Stimulated activated naive CD8-positive, alpha-beta T cell treated with anti-CD3 and anti-CD28 coated beads, Interleukin-15, Interleukin-2, amounts not matched to agents 100 U/mL and 50 U/mL, for 24 hours (primary cell): ENCODE data around the gene ZNF101.

ENCODE experiments used
- ATAC-seq: fragments of 150-1000 bp; cut with Tn5 transposase; one replicate; pipeline ENCODE4 v1.10.0; 2021
- DNase-seq: peaks from one replicate; pipeline ENCODE4 v3.0.0; 2021

ZNF101 gene

DNA sequence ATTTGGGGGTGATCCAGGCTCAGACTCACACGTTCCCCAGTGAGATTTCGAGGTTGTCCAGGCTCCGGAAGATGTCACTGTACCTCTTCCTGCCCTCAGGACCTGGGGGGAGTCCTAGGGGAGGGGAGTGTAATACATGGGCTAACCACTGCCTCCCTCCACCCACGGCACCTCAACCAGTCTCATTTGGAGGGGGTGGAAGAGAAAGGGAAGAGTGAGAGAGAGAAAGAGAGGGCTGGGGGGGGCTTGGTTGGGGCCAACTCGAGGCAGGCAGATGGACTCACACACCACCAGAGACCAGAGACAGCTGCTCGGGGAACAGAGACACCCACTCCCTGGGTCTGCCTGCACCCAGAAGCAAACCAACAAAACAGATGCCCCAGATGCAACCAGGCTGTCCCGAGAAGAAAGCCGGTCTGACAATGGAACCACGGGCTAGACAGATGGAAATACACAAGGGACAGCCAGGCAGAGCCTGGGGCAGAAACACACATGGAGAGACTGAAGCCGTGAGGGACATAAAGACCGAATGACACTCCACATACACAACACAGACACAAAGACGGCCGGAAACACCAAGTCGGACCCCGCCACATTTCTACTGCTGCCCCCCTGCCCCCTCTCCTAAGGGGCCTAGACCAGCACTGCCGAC, 26.0 kb upstream of the ZNF101 start:
- peak; percentile 68 for ATAC-seq
- peak; percentile 67 for DNase-seq

DNA sequence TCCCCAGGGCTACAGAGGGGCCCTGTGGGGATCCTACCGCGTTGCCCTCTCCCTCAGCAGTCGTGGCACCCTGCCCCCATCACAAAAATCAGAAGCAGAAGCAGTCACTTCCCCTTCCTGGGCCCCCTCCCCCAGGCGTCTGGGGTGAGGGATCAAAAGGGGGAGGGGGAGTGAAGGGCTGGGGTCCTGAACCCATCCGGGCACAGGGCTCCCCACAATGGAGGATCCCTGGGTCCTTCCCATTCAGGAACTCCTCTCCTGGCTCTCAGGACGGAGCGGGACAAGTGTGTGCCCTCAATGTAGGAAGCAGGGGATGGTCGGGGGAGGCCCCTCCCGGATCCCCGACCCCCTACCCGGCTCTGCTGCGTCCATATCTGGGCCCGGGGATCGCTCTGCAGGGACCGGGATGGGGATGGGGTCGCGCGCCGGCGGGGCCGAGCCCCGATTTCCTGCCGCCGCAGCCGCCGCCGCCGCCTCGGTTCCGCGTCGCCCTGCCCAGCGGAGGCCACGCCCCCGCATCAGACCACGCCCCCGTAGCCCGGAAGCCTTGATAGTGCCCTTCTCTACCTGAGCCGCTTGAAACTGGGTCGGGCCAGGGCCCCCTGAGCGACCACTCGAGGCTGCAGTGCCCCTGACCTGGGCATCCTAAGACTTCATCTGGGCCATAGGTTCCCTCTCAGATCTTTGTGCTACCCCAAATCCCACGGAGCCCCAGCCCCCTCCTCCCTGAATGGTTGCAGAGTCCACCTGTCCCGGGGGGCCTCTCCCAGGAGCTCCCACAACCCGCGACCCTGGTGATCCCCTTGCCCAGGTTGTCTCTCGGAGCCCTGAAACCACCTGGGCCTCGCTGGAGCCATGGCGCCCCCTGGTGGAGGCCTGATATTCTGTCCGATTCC, 25.2 kb upstream of the ZNF101 start, which contains the start of gene GMIP:
Gene GMIP, minus strand, starts transcription at position 500 of the 896 bp plus-strand sequence. Its CDS starts 128 bp downstream, at position 372.
- peak; percentile 79 for ATAC-seq
- peak; percentile 90 for DNase-seq

DNA sequence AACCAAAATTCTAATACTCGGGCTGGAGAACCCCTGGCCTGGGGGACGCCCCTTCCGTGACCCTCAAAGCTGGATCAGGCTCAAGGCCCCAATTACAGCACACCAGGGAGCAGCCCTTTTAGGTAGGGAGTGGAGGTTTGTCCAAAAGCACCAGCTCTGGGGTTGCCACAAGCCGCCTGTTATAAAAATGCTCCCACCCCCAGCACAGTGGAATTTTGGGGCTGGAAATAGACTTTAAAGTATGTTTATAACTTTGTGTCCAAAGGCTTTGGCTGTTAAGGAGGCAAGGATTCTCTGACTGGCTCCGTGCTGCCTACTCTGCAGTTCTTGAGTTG, 24.6 kb upstream of the ZNF101 start:
- no peak for DNase-seq
- ATAC-seq = no peak

DNA sequence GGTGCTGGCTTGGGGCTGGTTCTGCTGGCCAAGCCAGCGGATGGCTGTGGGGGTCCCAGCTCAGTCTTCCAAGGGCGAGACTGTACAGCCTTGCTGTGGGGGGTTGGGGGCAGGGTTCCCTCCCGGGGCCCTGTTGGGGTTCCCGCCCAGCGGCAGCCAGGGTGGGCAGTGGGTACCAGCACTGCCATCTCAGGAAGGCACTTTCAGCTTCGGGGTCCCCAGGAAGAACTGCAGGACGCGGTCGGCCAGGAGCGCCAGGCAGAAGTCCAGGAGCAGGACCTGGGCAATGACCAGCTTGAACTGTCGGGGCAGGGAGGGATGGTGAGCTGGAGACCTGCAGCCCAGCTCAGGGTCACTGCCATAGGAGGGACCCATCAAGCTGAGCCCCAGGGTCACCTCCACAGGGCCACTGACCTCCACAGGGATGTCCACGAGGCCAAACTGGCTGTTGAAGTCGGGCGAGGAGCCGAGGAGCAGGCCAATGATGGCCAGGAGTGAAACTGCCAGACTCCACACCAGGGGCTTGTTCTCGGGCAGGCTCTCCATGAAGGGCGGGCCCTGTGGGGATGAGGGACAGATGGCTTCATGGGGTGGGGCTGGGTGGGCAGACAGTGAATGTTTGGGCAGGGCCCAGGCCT, 23.3 kb upstream of the ZNF101 start:
- no peak for ATAC-seq
- no peak for DNase-seq

DNA sequence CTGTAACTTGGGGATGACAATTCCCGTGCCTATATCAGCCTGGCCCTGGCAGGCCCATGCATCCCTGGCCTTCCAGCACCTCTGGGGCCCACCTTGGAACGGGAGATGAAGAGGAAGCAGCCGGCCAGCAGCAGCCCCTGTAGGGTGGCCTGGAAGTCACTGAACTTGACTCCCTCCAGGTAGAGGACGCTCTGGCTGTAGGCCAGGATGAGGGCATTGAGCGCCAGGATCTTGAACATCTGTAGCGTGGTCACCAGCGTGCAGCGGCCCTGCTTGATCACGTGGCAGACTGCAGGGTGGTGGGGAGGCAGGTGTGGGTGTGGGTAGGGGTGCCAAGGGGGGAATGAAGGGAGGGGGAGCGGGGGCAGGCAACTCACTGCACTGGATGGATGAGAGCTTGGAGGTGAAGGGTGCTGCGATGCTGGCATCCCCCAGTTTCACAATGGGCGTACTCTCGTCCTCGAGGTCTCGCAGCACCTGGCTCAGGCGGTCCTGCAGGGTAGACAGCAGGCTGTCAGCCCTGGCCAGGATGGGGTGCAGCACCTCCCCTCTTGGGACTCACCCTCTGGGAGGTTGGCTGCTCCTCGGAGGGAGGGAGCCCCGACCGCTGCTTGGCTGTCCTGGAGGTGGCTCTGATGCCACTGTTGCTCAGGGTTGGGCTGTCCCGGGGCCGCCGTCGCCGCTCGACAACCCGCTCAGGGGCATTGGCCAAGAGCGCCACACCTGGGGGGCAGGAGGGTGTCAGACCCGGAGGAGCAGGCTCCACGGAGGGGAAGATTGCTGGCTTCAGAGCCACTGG, 21.4 kb upstream of the ZNF101 start:
- no peak for DNase-seq
- no peak for ATAC-seq

DNA sequence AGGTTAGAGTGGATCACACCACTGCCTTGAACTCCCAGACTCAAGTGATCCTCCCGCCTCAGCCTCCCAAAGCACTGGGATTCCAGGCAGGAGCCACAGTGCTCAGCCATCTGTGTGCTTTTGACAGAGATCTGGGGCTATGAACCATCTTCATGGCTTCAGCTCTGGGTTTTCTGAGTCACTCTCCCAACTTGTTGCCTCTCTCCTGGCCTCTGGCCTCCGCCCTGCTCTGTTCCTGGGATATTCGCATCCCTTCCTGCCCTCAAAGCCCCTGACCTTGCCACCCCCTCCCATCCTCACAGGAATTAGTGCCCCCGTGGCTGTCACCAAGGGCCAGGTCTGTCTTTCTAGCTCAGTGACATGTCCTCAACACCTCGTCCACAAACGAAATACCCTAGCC, 19.5 kb upstream of the ZNF101 start:
- ATAC-seq (no peak), DNase-seq (no peak)

DNA sequence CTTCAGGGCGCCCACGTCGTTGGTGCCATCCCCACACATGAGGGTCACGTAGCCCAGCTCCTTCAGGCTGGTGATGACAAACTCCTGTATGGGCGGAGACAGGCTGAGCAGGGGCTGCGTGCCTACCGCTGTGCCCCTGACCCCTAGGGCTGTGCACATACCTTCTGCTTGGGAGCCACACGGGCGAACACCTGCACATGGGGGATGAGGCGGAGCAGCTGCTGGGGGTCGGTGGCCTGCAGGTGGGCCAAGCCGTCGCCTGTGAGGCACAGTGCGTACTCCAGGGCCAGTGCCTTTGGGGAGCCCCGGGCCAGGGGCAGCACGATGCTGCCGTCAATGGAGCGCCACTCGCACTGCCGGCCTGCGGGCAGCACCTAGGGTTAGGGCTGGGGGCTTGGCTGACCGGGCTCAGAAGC, 19.1 kb upstream of the ZNF101 start:
- DNase-seq (no peak), ATAC-seq (no peak)

DNA sequence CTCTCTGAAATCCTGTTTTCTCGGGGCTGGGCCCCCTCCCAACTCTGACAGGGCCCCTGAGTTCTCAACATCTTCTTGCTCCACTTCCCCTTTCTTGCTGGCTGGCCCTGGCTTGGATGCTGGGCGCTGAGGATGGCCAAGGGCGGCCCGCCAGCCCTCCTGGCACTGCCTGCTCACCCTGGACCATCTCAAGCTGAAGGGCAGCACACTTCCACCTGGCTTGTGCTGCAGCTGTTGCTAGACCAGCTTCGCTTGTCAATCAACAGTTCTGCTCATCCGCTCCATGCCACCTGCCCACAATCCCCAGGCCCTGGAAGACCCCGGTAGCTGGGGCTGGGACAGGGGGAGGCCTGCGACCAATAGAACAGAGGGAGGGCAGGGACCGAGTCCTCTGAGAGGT, 18.3 kb upstream of the ZNF101 start:
- DNase-seq (no peak), ATAC-seq (no peak)

DNA sequence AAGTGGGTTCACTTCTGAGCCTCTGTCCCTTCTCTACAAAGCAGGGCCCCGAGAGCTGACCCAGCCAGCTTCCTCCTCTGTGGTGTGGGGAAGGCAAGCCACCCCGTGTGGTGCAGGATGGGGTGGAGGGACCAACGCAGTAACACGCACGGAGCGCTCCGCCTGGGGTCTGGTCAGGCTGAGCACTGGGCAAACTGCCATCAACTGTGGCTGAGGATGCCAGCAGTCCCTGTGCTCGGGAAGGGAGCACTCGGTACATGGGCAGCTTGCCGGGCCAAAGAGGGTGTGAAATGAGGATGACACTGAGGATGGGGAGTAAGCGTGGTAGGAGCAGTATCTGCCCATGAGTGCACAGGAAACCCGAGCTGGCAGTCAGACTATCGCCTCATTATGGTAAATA, 17.6 kb upstream of the ZNF101 start:
- ATAC-seq = no peak
- DNase-seq = no peak

DNA sequence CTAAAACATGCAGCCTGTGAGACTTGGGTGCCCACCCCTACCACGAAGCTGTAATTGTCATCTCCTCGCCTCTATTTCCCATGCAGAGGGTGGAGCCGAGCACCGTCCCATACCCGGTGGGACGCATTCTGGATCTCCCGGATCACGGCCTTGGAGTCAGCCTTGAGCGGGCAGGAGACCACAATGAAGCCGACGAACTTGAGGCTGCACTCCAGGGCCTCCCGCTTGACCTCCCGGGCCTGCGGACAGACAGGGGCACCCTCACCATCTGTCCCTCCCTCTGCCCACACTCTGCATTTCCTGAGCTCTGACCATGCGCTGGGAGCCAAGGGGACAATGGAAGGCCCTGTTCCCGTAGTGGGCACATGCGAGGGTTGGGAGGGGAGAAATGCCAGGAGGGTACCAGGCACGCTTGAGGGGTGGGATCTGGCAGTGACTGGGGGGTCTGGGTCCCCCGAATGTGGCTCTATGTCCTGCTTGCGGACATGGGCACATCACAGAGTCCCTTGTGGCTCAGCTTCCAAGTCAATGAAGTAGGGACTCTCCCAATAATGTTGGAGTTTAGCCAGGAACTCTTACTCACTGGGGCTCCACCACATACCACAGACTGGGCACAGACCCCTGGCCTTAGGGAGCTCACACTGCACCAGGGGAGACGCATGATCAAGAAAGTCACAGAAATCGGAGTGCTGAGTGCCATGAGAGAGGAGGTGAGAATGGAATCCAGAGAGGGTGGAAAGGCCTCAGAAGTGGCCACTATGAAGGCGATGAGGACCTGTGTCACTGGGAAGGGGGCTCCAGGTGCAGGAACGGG, 15.9 kb upstream of the ZNF101 start:
- DNase-seq (no peak), ATAC-seq (no peak)

DNA sequence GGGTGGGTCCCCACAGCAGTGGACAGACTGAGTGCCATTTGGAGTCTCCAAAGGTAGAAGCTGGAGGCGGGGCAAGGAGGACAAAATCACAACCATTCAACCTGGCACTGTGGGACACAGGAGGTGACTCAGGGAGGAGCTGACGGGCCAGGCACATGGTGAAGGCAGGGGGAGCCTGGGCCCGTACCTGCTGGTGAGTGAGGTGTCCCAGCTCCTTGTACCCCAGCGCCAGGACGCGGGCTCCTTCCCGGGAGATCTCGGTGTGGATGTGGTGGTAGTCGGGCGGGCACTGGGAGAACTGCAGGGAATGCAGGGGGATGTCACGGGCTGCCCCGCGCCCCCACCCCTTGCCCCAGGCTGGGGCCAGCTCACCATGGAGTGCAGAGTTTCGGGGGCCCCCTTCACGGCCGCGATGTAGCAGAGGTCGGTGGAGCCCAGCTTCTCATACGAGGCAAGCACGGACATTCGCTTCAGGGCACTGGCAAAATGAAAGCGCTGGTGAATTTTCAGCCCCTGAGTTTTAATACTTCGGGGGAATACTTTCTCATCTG, 15.0 kb upstream of the ZNF101 start:
- ATAC-seq (no peak), DNase-seq (no peak)

DNA sequence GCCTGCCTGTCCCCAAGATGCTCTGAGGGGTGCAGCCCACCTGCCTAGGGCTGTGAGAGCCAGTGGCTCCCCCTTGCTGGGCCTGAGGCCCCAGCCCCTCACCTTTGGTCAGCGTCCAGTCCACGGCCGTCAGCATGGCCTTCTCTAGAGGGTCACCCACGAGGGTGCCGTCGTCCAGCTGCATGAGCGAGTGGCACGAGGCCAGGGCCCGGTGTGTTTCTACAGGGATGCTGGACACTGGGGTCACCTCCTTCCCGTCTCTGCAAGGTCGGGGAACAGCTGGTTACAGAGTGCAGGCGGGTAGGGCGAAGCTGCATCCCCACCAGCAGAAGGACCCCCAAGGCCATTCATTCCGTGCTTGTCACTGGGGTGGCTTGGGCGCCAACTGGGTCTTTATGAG, 14.2 kb upstream of the ZNF101 start:
- ATAC-seq (no peak), DNase-seq (no peak)

DNA sequence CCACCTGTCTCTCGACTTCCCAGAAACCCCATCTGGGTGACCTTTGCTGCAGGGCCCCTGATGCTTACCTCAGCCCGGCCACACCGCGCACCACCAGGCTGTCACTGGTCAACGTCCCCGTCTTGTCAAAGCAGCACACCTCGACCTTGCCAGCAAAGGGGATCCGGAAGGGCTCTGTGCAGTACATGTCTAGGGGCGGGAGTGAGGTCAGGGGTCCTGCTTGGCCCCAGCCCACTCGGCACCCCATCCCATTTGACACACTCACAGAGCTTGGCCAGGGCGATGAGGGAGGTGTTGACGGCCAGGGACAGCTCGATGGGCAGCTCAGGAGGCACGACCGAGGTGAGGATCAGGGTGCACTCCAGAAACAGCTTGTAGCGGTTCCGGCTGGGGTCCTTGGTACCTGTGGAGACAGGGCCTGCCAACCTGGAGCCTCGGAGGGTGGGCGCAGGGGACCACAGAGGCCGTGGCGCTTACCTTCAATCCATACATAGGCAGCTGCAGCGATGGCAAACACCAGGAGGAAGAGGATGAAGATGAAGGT, 13.5 kb upstream of the ZNF101 start:
- no peak for ATAC-seq
- DNase-seq = no peak

DNA sequence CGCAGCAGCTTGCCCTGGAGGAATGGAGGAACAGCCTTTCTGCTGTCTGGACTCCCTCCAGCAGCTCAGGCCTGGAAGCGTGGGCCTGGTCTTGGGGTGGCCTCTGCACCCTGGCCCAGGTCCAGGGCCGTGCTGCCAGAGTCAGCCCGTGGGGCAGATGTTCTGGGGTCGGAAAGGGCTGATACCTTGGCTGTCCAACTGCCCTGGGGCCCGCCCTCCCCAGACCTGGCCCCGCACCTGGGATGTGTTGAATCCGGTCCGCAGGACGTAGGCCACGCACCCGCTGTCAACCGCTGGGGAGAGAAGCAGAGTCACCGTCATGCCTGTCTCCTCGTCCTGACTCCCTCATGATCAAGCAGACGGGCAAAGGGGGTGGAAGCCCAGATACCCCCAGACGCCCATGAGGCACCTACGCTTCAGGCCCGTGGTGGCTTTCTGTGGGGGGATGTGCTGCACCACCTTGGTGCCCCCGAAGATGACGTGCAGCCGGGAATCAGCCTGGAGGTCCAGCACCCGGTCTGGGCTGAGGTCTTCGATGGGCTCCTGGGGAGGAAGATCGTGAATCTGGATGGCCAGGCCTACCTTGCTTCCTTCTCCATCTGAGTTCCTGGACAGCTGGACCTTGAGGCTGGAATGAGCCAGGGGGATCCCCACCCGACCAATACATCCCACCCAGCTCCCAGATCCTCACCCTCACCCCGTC, 12.8 kb upstream of the ZNF101 start:
- no peak for DNase-seq
- ATAC-seq = no peak

DNA sequence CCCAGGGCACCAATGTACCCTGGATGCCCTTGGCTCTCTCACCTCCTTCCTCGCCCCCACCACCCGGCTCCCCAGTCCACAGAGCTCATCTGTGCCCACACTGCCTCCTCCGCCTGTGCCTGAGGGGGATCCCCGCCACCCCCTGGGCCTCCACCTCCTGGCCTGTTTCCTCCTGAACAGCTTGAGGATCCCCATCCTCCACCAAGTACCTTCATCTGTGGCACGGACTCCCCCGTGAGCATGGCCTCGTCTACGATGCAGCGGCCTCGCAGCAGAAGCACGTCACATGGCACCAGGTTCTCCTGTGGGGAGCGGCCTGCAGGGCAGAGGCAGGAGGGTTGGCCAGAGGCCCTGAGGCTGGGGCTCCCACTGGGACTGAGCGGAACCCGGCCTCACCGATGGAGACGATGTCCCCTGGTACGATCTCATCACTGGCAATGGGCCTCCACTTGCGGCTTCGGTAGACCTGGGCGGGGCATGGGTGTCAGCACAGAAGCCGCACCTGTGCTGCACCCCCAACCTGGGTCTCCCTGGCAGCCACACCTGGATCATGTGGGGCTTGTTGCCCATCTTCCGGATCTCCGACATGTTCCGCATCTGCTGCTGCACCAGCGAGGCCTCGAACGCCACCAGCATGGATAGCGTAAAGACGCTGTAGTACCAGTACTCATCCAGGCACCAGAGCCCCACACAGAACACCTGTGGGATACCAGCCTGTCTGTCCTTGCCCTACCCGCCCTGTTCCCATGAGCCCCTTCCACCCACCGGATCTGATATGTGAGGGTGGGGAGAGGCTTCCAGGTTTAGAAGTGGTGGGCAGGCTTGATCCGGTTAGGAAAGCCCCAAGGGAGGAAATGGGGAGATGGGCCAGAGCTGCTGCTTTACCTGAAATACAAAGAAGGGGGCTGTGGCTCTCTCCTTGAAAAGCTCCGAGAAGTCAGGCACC, 11.9 kb upstream of the ZNF101 start:
- no peak for ATAC-seq
- no peak for DNase-seq

DNA sequence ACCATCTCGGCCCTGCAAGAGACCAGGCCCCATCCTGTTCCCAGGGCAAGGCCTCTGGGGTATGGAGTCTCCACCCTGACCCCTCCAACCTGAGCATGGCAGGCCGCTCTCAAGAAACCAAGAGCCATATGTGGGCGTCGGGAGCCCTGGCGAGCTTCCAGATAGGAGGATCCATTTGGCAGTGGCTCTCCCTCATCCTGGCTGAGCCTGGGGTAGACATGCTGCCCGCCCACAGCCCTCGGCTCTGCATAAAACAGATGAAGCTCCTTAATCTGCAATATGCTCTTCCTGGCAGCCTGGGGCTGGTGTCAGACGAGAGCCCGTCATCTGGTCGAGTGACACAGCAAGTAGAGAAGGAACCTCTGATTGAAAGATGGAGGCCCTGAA, 11.2 kb upstream of the ZNF101 start:
- no peak for ATAC-seq
- no peak for DNase-seq

DNA sequence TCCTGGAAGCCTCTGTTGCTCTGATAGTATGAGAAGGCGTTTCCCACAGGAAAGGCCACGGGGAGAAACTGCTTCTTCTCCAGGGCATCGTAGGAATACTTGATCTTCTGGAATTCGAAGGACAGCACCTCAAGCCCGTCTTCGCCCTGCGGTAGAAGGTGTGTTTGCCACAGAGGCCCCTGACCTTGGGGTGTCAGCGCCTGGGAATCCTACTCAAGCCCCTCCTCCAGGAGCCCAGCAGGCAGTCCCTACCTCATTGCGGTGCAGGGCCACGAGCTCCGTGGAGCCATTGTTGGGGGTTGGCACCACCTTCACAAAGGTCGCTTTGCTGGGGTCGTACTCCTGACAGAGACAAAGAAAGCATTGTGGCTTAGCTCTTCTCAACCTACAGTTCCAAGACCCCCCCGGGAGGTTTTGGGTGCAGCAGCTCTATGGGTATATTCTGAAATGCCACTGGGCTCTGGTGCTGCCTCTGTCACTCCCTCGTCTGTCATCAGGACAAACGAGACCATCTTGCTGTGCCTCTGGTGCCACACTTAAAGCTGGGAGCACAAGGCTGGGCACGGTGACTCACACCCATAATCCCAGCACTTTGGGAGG, 8.9 kb upstream of the ZNF101 start:
- no peak for ATAC-seq
- no peak for DNase-seq

DNA sequence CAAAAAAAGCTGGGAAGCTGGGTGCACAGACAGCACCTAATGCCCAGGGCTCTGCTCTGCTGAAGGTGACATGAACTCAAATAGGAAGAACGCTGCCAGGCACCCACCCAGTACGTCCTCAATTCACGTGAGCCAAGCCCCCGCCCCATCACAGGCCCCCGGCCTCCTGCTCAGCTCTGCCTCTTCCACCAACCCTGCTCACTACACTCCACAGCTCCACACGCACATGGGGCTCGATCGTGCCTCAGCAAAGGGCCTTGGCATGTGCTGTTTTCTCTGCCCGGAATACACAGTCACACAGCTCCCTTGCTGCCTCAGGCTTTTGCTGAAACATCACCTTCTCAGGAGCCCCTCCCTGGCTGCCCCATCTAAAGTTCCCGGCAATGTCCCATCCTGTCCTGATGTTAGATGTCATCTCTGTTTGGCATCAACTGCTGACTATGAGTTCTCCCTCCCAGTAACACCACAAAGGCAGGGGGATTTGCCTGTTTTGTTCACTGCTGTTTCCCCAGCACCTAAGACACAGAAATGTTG, 7.4 kb upstream of the ZNF101 start:
- no peak for DNase-seq
- ATAC-seq = no peak
